ENCODE results near the gene USP40.

GRCh38 chr2:233460726-233461441 lies 105.7 kb downstream of the USP40 start:
- TF ChIP-seq CTCF (IDR thresholded peaks at IDR 0.05) = no peak
- TF ChIP-seq POLR2A (IDR thresholded peaks at IDR 0.05) = no peak

All from thyroid gland (tissue), 4 donors.